ENCODE data around the gene EBF3. TPM values are rescaled to one million over a fixed set of nuclear protein-coding genes. Genes with fewer than 3 reads are reported as not detected.

EBF3 gene
- total RNA-seq, 1 donor from 2014 or later: not detected

DNA sequence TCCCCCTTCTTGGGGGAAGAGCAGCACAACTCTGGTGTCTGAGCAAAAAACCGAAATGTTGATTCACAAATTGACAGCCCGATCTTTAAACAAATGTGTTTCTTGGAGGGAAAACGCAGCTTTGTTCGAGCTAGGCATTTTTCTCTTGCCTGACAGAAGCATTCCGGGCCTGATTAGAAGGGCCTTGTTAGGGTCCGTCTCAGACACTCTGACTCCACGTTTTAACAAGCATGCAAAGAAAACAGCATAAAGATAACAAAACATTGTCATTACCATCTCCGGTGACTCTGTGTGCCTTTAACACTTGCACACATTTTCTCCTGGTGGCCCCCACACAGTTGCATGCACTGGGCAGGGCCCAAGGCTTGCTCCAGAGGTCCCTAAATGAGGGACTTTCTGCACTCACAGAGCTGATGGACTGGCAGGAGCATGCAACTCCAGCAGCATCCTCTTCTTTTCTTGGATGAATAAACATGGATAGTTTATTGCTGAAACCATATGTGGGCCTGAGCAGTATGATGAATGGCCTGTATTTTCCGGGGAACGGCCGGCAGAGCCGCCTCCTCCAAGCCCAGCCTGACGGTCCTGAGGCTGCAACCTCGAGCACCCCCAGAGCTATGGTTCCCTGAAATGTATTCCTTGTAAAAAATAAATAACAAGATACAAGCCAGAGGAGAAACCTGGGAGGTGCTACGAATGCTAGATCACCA lies 50.9 kb downstream of the EBF3 start:
- TF ChIP-seq, protein P1, sequence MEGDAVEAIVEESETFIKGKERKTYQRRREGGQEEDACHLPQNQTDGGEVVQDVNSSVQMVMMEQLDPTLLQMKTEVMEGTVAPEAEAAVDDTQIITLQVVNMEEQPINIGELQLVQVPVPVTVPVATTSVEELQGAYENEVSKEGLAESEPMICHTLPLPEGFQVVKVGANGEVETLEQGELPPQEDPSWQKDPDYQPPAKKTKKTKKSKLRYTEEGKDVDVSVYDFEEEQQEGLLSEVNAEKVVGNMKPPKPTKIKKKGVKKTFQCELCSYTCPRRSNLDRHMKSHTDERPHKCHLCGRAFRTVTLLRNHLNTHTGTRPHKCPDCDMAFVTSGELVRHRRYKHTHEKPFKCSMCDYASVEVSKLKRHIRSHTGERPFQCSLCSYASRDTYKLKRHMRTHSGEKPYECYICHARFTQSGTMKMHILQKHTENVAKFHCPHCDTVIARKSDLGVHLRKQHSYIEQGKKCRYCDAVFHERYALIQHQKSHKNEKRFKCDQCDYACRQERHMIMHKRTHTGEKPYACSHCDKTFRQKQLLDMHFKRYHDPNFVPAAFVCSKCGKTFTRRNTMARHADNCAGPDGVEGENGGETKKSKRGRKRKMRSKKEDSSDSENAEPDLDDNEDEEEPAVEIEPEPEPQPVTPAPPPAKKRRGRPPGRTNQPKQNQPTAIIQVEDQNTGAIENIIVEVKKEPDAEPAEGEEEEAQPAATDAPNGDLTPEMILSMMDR (IDR thresholded peaks at IDR 0.05): no peak
- Mint-ChIP-seq H3K27me3 (ENCODE audit: low read depth) (no peaks in the 10 kb centered on the region), H3K36me3 (ENCODE audit: low read depth) (no peaks in the 10 kb centered on the region), H3K27ac (ENCODE audit: unreplicated experiment) (no peak overlapping the region), H3K9me3 (ENCODE audit: low read depth) (no peaks in the 10 kb centered on the region), H3K4me3 (ENCODE audit: unreplicated experiment) (no peak overlapping the region), H3K4me1 (ENCODE audit: low read depth) (no peaks in the 10 kb centered on the region)
- no peak for DNase-seq (ENCODE audit: low spot score)

GRCh38 chr10:129912166-129912917 lies 51.7 kb downstream of the EBF3 start:
- H3K4me1 Mint-ChIP-seq (ENCODE audit: low read depth): no peaks in the 10 kb centered on the region
- H3K4me3 Mint-ChIP-seq (ENCODE audit: unreplicated experiment): no peak overlapping the region
- DNase-seq (ENCODE audit: low spot score): no peak
- no peaks in the 10 kb centered on the region for H3K27me3 Mint-ChIP-seq (ENCODE audit: low read depth)
- no peaks in the 10 kb centered on the region for H3K36me3 Mint-ChIP-seq (ENCODE audit: low read depth)
- no peak overlapping the region for H3K27ac Mint-ChIP-seq (ENCODE audit: unreplicated experiment)
- TF ChIP-seq, protein P1 (IDR thresholded peaks at IDR 0.05): no peak
- H3K9me3 Mint-ChIP-seq (ENCODE audit: low read depth): no peaks in the 10 kb centered on the region

DNA sequence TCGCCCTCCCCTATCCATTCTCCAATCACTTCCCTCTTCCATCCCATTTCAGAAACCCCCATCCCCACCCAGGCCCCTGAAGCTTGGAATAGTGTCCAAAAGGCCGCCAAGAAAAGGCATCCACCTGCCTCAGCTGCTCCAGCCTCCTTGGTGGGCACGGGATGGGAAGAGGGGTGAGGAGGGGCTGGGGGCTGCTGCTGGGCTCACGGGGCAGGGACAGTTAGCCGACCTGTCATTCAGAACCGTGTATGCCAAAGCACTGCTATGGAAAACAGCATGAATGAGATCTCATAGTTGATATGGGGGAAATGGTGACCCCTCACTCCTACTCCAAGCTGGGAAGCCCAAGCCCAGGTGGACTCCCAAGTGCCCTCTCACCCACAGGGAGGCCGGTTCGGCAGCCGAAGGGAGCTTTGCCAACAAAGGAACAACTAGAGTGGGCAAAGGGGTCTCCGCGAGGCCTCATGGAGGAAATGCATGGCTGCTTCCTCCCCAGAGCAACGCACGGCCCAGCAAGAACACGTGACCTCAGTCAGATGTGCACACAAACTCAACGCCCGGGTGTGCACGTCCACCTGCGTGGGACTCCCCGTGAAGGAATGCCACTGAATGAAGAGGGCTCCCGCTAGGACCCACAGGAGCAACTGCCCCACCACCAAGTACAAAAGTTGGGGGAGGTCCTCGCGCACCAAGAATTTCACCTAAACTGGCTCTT lies 52.5 kb downstream of the EBF3 start:
- Mint-ChIP-seq H3K9me3 (ENCODE audit: low read depth) (no peaks in the 10 kb centered on the region), H3K4me1 (ENCODE audit: low read depth) (no peaks in the 10 kb centered on the region), H3K36me3 (ENCODE audit: low read depth) (no peaks in the 10 kb centered on the region), H3K27ac (ENCODE audit: unreplicated experiment) (no peak overlapping the region), H3K27me3 (ENCODE audit: low read depth) (no peaks in the 10 kb centered on the region), H3K4me3 (ENCODE audit: unreplicated experiment) (no peak overlapping the region)
- TF ChIP-seq, protein P1 (IDR thresholded peaks at IDR 0.05): no peak
- no peak for DNase-seq (ENCODE audit: low spot score)

- H3K4me1 Mint-ChIP-seq (ENCODE audit: low read depth): no peaks in the 10 kb centered on the region
- TF ChIP-seq, protein P1 (IDR thresholded peaks at IDR 0.05): no peak
- no peaks in the 10 kb centered on the region for H3K27me3 Mint-ChIP-seq (ENCODE audit: low read depth)
- no peaks in the 10 kb centered on the region for H3K36me3 Mint-ChIP-seq (ENCODE audit: low read depth)
- no peak overlapping the region for H3K4me3 Mint-ChIP-seq (ENCODE audit: unreplicated experiment)
- DNase-seq (ENCODE audit: low spot score): no peak
- H3K9me3 Mint-ChIP-seq (ENCODE audit: low read depth): no peaks in the 10 kb centered on the region
- no peak overlapping the region for H3K27ac Mint-ChIP-seq (ENCODE audit: unreplicated experiment)
Measured at GRCh38 chr10:129910861-129911260, 53.2 kb downstream of the EBF3 start.

DNA sequence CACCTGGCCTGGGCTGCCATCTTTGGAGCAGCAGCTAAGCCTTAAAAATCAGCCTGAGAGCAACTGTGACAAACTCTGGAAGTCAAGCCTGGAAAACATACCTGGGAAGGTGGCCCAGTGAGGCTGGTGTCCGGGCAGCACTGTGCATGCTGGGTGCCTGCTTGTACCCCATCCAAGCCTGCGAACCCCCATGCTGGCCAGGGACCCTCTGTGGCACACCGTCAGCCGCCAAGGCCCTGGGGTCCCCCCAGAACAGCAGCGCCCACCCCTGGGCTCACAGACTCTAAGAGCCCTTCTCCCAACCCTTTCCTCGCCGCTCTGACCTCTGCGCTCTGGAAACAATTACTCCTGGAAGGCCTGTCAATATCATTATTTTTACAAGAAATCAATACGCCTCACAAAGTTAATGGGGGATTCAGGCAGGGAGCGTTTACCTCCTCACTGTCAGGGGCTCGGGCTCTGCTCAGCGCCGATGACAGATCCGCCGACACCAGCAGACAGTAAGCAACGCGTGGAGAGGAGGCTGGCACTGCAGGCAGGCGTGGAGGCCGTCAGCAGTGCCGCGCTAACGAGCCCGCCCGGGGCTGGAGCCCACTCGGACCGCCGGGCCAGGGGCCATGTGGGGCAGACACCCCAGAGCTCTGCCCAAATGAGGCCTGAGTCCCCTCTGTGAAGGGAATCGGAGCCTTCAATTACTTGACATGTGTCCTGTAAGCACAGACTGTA lies 54.4 kb downstream of the EBF3 start:
- Mint-ChIP-seq H3K36me3 (ENCODE audit: low read depth) (no peaks in the 10 kb centered on the region), H3K9me3 (ENCODE audit: low read depth) (no peaks in the 10 kb centered on the region), H3K27ac (ENCODE audit: unreplicated experiment) (no peak overlapping the region), H3K4me1 (ENCODE audit: low read depth) (no peaks in the 10 kb centered on the region), H3K4me3 (ENCODE audit: unreplicated experiment) (no peak overlapping the region), H3K27me3 (ENCODE audit: low read depth) (no peaks in the 10 kb centered on the region)
- TF ChIP-seq, protein P1 (IDR thresholded peaks at IDR 0.05): no peak
- DNase-seq (ENCODE audit: low spot score): no peak

All from chondrocyte (in vitro differentiated cells).